Measurements from ENCODE around the gene ERP27. TPM values are rescaled to one million over a fixed set of nuclear protein-coding genes. Genes with fewer than 3 reads are reported as not detected.

ERP27 gene
- polyA plus RNA-seq, 1 donor = 33.3 TPM

DNA sequence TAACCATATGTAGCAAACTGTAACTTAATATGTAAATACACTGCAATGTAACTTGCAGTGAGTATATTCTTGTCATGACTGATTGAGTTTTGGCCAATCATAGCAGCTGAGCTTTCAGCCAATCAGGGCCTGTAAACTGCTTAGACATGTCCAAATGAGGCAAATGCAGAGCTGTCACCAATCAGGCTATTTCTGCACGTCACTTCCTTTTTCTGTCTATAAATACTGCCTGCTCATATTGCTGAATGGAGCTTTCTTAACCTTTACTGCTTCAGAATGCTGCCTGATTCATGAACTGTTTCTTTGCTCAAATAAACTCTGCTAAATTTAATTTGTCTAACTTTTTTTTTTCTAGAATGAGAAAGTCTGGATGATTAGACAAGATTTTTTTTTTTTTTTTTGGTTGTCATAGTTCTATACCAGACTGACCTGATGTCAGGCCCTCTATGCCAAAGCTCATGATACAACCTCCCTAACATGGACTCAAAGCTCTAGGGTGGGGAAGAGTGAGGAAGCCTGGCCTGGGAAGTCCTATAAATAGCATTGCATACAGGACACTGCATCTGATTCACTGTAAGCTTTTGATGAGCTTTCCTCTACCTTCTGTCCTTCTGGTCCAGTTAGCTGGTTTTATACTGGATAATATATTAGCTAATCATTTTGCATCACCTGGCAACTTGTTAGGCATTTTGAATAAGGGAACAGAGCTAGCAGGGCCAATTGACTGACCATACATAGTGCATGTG lies 64.7 kb downstream of the ERP27 start:
- no peak overlapping the region for H3K4me3 ChIP-seq (ENCODE audit: low read length)
- H3K36me3 ChIP-seq (ENCODE audit: control insufficient read depth, insufficient read depth, low read length) = no peaks in the 10 kb centered on the region
- no peaks in the 10 kb centered on the region for H3K27me3 ChIP-seq (ENCODE audit: control insufficient read depth, insufficient read depth, low read length)
- WGBS (ENCODE audit: insufficient coverage, low lambda C conversion rate) = 57% methylated on average over 1 of the region's 1 CpG
- no peak overlapping the region for H3K27ac ChIP-seq (ENCODE audit: low read length)
- DNase-seq = no peak
- H3K4me1 ChIP-seq (ENCODE audit: control insufficient read depth, insufficient read depth, low read length) = no peaks in the 10 kb centered on the region
- no peaks in the 10 kb centered on the region for H3K9me3 ChIP-seq (ENCODE audit: control insufficient read depth, low read depth, low read length)

DNA sequence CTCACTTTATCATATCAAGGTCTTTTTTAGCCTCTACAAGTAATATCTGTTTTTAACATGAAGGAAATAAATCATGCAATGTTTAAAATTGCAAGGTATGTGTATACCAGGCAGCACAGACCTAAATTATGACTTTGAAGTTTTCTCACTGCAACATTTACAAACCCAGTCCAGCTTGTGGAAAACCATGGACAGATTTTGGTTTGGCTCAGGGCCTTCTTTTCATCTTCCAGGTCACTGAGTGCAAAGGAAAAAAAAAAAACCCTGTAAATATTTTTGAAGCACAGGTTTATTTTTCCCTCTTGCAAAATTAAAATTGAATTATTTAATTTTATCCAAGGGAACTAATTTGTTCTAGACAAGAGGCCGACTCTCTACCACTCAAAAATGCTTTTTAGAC lies 66.5 kb downstream of the ERP27 start:
- no peak overlapping the region for H3K4me3 ChIP-seq (ENCODE audit: low read length)
- no peak overlapping the region for H3K27ac ChIP-seq (ENCODE audit: low read length)
- DNase-seq = no peak
- no peaks in the 10 kb centered on the region for H3K27me3 ChIP-seq (ENCODE audit: control insufficient read depth, insufficient read depth, low read length)
- H3K36me3 ChIP-seq (ENCODE audit: control insufficient read depth, insufficient read depth, low read length) = no peaks in the 10 kb centered on the region
- H3K4me1 ChIP-seq (ENCODE audit: control insufficient read depth, insufficient read depth, low read length) = no peaks in the 10 kb centered on the region
- 100% methylated on average over 1 of the region's 1 CpG for WGBS (ENCODE audit: insufficient coverage, low lambda C conversion rate)
- no peaks in the 10 kb centered on the region for H3K9me3 ChIP-seq (ENCODE audit: control insufficient read depth, low read depth, low read length)

GRCh38 chr12:14871247-14871646 lies 67.1 kb downstream of the ERP27 start:
- H3K4me1 ChIP-seq (ENCODE audit: control insufficient read depth, insufficient read depth, low read length) = no peaks in the 10 kb centered on the region
- no CpG with 5 or more reads among the region's 1 CpG for WGBS (ENCODE audit: insufficient coverage, low lambda C conversion rate)
- no peaks in the 10 kb centered on the region for H3K27me3 ChIP-seq (ENCODE audit: control insufficient read depth, insufficient read depth, low read length)
- H3K4me3 ChIP-seq (ENCODE audit: low read length) = no peak overlapping the region
- H3K27ac ChIP-seq (ENCODE audit: low read length) = no peak overlapping the region
- H3K9me3 ChIP-seq (ENCODE audit: control insufficient read depth, low read depth, low read length) = no peaks in the 10 kb centered on the region
- DNase-seq = no peak
- no peaks in the 10 kb centered on the region for H3K36me3 ChIP-seq (ENCODE audit: control insufficient read depth, insufficient read depth, low read length)

GRCh38 chr12:14868916-14869506 lies 69.3 kb downstream of the ERP27 start:
- no peaks in the 10 kb centered on the region for H3K27me3 ChIP-seq (ENCODE audit: control insufficient read depth, insufficient read depth, low read length)
- H3K36me3 ChIP-seq (ENCODE audit: control insufficient read depth, insufficient read depth, low read length) = no peaks in the 10 kb centered on the region
- H3K4me3 ChIP-seq (ENCODE audit: low read length) = no peak overlapping the region
- H3K9me3 ChIP-seq (ENCODE audit: control insufficient read depth, low read depth, low read length) = no peaks in the 10 kb centered on the region
- no peaks in the 10 kb centered on the region for H3K4me1 ChIP-seq (ENCODE audit: control insufficient read depth, insufficient read depth, low read length)
- WGBS (ENCODE audit: insufficient coverage, low lambda C conversion rate) = no CpG with 5 or more reads among the region's 3 CpGs
- DNase-seq = no peak
- H3K27ac ChIP-seq (ENCODE audit: low read length) = no peak overlapping the region

Other genes with a start within 250 kb of the ERP27 start
- 126 TPM for gene GUCY2C, start 241.9 kb downstream of the ERP27 start, polyA plus RNA-seq
- gene WBP11, start 135.1 kb downstream of the ERP27 start, polyA plus RNA-seq = 45.6 TPM
- gene C12orf60, start 134.9 kb downstream of the ERP27 start, polyA plus RNA-seq = 1.8 TPM
- 0.30 TPM for gene SMCO3, start 124.4 kb downstream of the ERP27 start, polyA plus RNA-seq
- 6.3 TPM for gene ART4, start 95.0 kb downstream of the ERP27 start, polyA plus RNA-seq
- gene MGP, start 52.7 kb downstream of the ERP27 start, polyA plus RNA-seq = 152 TPM
- 53.2 TPM for gene ARHGDIB, start 23.1 kb upstream of the ERP27 start, polyA plus RNA-seq
- gene PDE6H, start 34.5 kb upstream of the ERP27 start, polyA plus RNA-seq = not detected

Measured in large intestine (tissue), 3 donors.